GM12878 (cell line): ENCODE data around the gene PARP6. TPM values are rescaled to one million over a fixed set of nuclear protein-coding genes. Genes with fewer than 3 reads are reported as not detected.
A peak's percentile ranks its signal among the peaks of the same experiment; 100 is the strongest.

Experiments
- ATAC-seq: fragments of 200-7000 bp; cut with Tn5 transposase; 3 replicates; pipeline ENCODE4 v1.9.1; 2020; ENCODE audit warnings: mild to moderate bottlenecking, moderate library complexity
- BruUV-seq: library from RNA; stranded (reverse); fragments of 400-500 nt; replicated peaks from 2 replicates; lab custom pipeline; 2021; lab: Mats Ljungman, UMichigan
- CTCF ChIA-PET: fragments of 300-600 bp; sonication (Branson Sonifier 250); formaldehyde crosslinking; extraction: SDS; loops from one replicate; lab custom pipeline; 2021; ENCODE audit warnings: inconsistent platforms; lab: Yijun Ruan, JAX
- POLR2A ChIA-PET: fragments of 350-600 bp; formaldehyde crosslinking; extraction: SDS; loops from one replicate; lab custom pipeline; 2021; ENCODE audit warnings: inconsistent platforms; lab: Charles Lee
- RAD21 ChIA-PET: fragments of 300-600 bp; sonication (Branson Sonifier 250); formaldehyde crosslinking; loops from one replicate; lab custom pipeline; 2023; ENCODE audit warnings: antibody characterized with exemption; ENCODE audit not compliant: unreplicated experiment; lab: Charles Lee
- SMC1A ChIA-PET: fragments of 300-600 bp; sonication (Branson Sonifier 250); formaldehyde crosslinking; loops from one replicate; lab custom pipeline; 2023; ENCODE audit not compliant: unreplicated experiment, uncharacterized antibody; lab: Charles Lee
- DNase-seq: peaks from one replicate; pipeline ENCODE4 v3.0.0-alpha.2; 2011; ENCODE audit warnings: low read depth, low spot score
- FAIRE-seq: peaks from 3 replicates; lab custom pipeline; 2011; peaks lifted over from hg19 to GRCh38; lab: Jason Lieb, UNC
- H2AFZ ChIP-seq: 2 replicates; pipeline ENCODE4 v1.6.0; 2011; ENCODE audit warnings: low read depth, low read length, control low read depth; ENCODE audit not compliant: control insufficient read depth
- H3K27ac ChIP-seq: 2 replicates; pipeline ENCODE4 v1.5.1; 2011; ENCODE audit warnings: control low read depth; ENCODE audit not compliant: control insufficient read depth, insufficient read depth
- H3K27me3 ChIP-seq, 2 experiments: replicated peaks in 1 of 2; 2 replicates each; pipeline versions ENCODE4 v1.6.0 to v1.6.1; 2011; ENCODE audit warnings: low read length in 1 of 2; ENCODE audit not compliant: control insufficient read depth in 2 of 2, insufficient read depth in 2 of 2
- H3K36me3 ChIP-seq, 2 experiments: 2 replicates each; pipeline ENCODE4 v1.5.1; 2011; ENCODE audit warnings: low read length in 1 of 2; ENCODE audit not compliant: control insufficient read depth in 2 of 2, insufficient read depth in 2 of 2
- H3K4me1 ChIP-seq: 2 replicates; pipeline ENCODE4 v1.6.1; 2011; ENCODE audit warnings: mild to moderate bottlenecking, low read length, moderate library complexity, mixed read lengths; ENCODE audit not compliant: control insufficient read depth, insufficient read depth
- H3K4me2 ChIP-seq: 2 replicates; pipeline ENCODE4 v1.6.0; 2011; ENCODE audit warnings: control low read depth; ENCODE audit not compliant: control insufficient read depth, insufficient read depth
- H3K4me3 ChIP-seq: fragments of 200-600 bp; sonication (generic); 2 replicates; pipeline ENCODE4 v1.5.1; 2016
- H3K79me2 ChIP-seq: 2 replicates; pipeline ENCODE4 v1.6.0; 2011; ENCODE audit warnings: low read length; ENCODE audit not compliant: control insufficient read depth, insufficient read depth
- H3K9ac ChIP-seq: 2 replicates; pipeline ENCODE4 v1.8.0; 2011; ENCODE audit warnings: low read length, control low read depth, mixed read lengths; ENCODE audit not compliant: control insufficient read depth, insufficient read depth
- H3K9me3 ChIP-seq: replicated peaks from 3 replicates; pipeline ENCODE4 v1.5.1; 2011; ENCODE audit warnings: mild to moderate bottlenecking, low read length; ENCODE audit not compliant: control insufficient read depth, insufficient read depth
- H4K20me1 ChIP-seq: 2 replicates; pipeline ENCODE4 v1.6.0; 2011; ENCODE audit not compliant: control insufficient read depth, insufficient read depth
- BHLHE40 ChIP-seq, 2 experiments: fragments of 450-650 bp in 1 of 2; IDR thresholded peaks; 2 replicates each; pipeline ENCODE4 v1.6.1; 2011 to 2017; ENCODE audit warnings: low read depth in 2 of 2, borderline replicate concordance in 1 of 2, improper control_type of control experiment in 1 of 2, low read length in 1 of 2, mild to moderate bottlenecking in 1 of 2
- MEF2A ChIP-seq: IDR thresholded peaks from 2 replicates; pipeline ENCODE4 v1.6.1; 2011; ENCODE audit warnings: low read depth, mild to moderate bottlenecking, low read length, moderate library complexity; ENCODE audit not compliant: insufficient read depth
- NBN ChIP-seq: fragments of 450-650 bp; IDR thresholded peaks from 2 replicates; pipeline ENCODE4 v1.6.1; 2016
- POLR2A ChIP-seq: IDR thresholded peaks from 2 replicates; pipeline ENCODE4 v1.6.1; 2011; ENCODE audit warnings: low read depth, mild to moderate bottlenecking, low read length
- POLR2AphosphoS2 ChIP-seq: IDR thresholded peaks from 2 replicates; pipeline ENCODE4 v1.6.1; 2011; ENCODE audit warnings: low read depth, mild to moderate bottlenecking, low read length, improper control_type of control experiment, moderate library complexity
- RAD51 ChIP-seq: fragments of 450-650 bp; IDR thresholded peaks from 2 replicates; pipeline ENCODE4 v1.6.1; 2016; ENCODE audit warnings: moderate library complexity, mild to moderate bottlenecking, inconsistent platforms
- USF1 ChIP-seq: IDR thresholded peaks from 2 replicates; pipeline ENCODE4 v1.6.1; 2011; ENCODE audit warnings: borderline replicate concordance, low read depth, mild to moderate bottlenecking, moderate library complexity, mixed read lengths, low read length; ENCODE audit not compliant: insufficient read depth; ENCODE audit errors: extremely low read length
- WGBS: methylation state at CpG from one replicate; pipeline ENCODE4 v1.1.6; 2016; ENCODE audit warnings: low lambda C conversion rate; ENCODE audit not compliant: insufficient replicate concordance, insufficient coverage; ENCODE audit errors: missing lambda C conversion rate; 5-methylcytosine and 5-hydroxymethylcytosine counted together
- in situ Hi-C: fragments of 300-500 bp; cut with MboI; formaldehyde crosslinking; loops from 9 replicates; pipeline ENCODE4 v1.14.3; 2018; ENCODE audit warnings: mixed read lengths
- intact Hi-C: fragments of 100-400 bp; cut with micrococcal nuclease; formaldehyde crosslinking; loops from one replicate; pipeline ENCODE4 v1.14.2; 2022; ENCODE audit not compliant: unreplicated experiment
- polyA plus RNA-seq, 11 experiments: library from polyadenylated mRNA; depleted of rRNA in 4 of 11; unstranded in 6 of 11; stranded (reverse) in 5 of 11; fragments of >200 nt; fragmentation: Nextera tagmentation in 4 of 11; fragmentation: Illumina TruSeq in 1 of 11; extraction: Ambion mirVana in 4 of 11; extraction: Trizol in 1 of 11; gene quantifications; 1 replicate in 1 of 11; 2 replicates in 10 of 11; pipeline versions ENCODE4 v1.2.1 to v1.2.3, GENCODE V29; 2011 to 2016; ENCODE audit warnings: inconsistent platforms in 2 of 11, missing spikeins in 2 of 11, low read depth in 1 of 11
- total RNA-seq, 4 experiments: library from RNA; depleted of rRNA in 3 of 4; stranded (reverse); fragments of >200 nt in 3 of 4; fragmentation: Illumina TruSeq in 1 of 4; extraction: Trizol in 1 of 4; gene quantifications; 2 replicates each; pipeline versions ENCODE4 v1.2.1 to v1.2.3, GENCODE V29; 2013 to 2021

Gene PARP6
- total and polyA plus RNA-seq, 10 of the 15 experiments (the other 5 are each of a cell fraction or from before 2014, with no cell fraction given), result 14.3 to 73.5 (median 26.9) TPM

GRCh38 chr15:72200395-72201237, 71.7 kb downstream of the PARP6 start:
- Histone ChIP-seq H3K4me3 (no peak overlapping the region), H3K36me3 (peaks cover 58 to 60% of the 10 kb centered on the region in 2 experiments), H3K79me2 (no peaks in the 10 kb centered on the region), H4K20me1 (peaks cover 10% of the 10 kb centered on the region), H3K9ac (no peak overlapping the region), H3K27ac (no peak overlapping the region), H3K9me3 (no peaks in the 10 kb centered on the region), H3K4me2 (no peak overlapping the region), H3K27me3 (no peaks in the 10 kb centered on the region), H2AFZ (no peak overlapping the region), H3K4me1 (no peaks in the 10 kb centered on the region)
- POLR2A ChIA-PET, result interaction anchor here (0.7 to 1.9 kb wide), 3 partner anchors 14 to 190 kb away, joined by 3 to 4 read pairs (median 3); no protein-coding TSS in a partner anchor
- SMC1A ChIA-PET, result interaction anchor here (0.8 to 3.7 kb wide), 11 partner anchors 27 to 329 kb away, joined by 3 to 16 read pairs (median 4); no protein-coding TSS in a partner anchor
- TF ChIP-seq NBN, result no peak
- TF ChIP-seq BHLHE40 (IDR thresholded peaks at IDR 0.05; ENCODE audit: borderline replicate concordance in 1 of 2, low read depth in 2 of 2, low read length in 1 of 2), result peak in 1 of 2 experiments; percentile 68; a peak in 2 of 4 replicates
- TF ChIP-seq RAD51, result peak; percentile 49; the same call in 1 of the 2 replicates
- TF ChIP-seq USF1, result peak; percentile 49
- peak; percentile 60 for TF ChIP-seq POLR2A
- TF ChIP-seq MEF2A, result no peak
- TF ChIP-seq POLR2AphosphoS2, result 0 out of 2 replicates have a peak, but pooled peaks have one; percentile 45
- FAIRE-seq (no peak), DNase-seq (no peak), ATAC-seq (no peak)
- intact Hi-C loops (no loop called here), in situ Hi-C loops (no loop called here)
- RAD21 ChIA-PET, result interaction anchor here (0.6 to 1.3 kb wide), 7 partner anchors 26 to 86 kb away, joined by 3 to 6 read pairs (median 3); no protein-coding TSS in a partner anchor
- CTCF ChIA-PET, result interaction anchor here (0.8 to 4.4 kb wide), 19 partner anchors 9 to 124 kb away, joined by 3 to 27 read pairs (median 4); no protein-coding TSS in a partner anchor
- WGBS, result 59% methylated on average over 14 of the region's 15 CpGs
- no TSS peak for BruUV-seq
